OCI-LY7 (cell line): ENCODE results near the gene CUEDC1.

Experiments used
- CTCF ChIP-seq: fragments of 200-600 bp; sonication (generic); conservative IDR thresholded peaks from 2 replicates; pipeline ENCODE4 v1.5.1; 2014; ENCODE audit warnings: mild to moderate bottlenecking, antibody characterized with exemption, low read length, moderate library complexity, mixed read lengths
- EZH2phosphoT487 ChIP-seq: fragments of 200-600 bp; sonication (generic); IDR thresholded peaks from 2 replicates; pipeline ENCODE4 v1.6.1; 2018; ENCODE audit warnings: low read depth, borderline replicate concordance, mild to moderate bottlenecking, mixed run types, antibody characterized with exemption, low read length, moderate library complexity, mixed read lengths

GRCh38 chr17:57849874-57850754 is 105.1 kb downstream of the CUEDC1 start, which contains the start of gene MRPS23:
- TF ChIP-seq CTCF (no peak), EZH2phosphoT487 (no peak)
